Panc1 (cell line): Measurements from ENCODE around the gene VWA2.

ENCODE experiments used
- CTCF ChIP-seq: fragments of 450-650 bp; IDR thresholded peaks from 2 replicates; pipeline ENCODE4 v1.5.1; 2017; ENCODE audit warnings: mild to moderate bottlenecking
- POLR2AphosphoS5 ChIP-seq: IDR thresholded peaks from 2 replicates; pipeline ENCODE4 v1.6.1; 2012; ENCODE audit warnings: mild to moderate bottlenecking, low read depth, low read length, moderate library complexity
- REST ChIP-seq, 2 experiments: IDR thresholded peaks; 2 replicates each; pipeline ENCODE4 v1.6.1; 2011 to 2012; ENCODE audit warnings: low read depth in 2 of 2, control low read depth in 1 of 2, low read length in 1 of 2, mild to moderate bottlenecking in 1 of 2, moderate library complexity in 1 of 2; ENCODE audit not compliant: insufficient read depth in 1 of 2

- no peak for TF ChIP-seq CTCF
- no peak for TF ChIP-seq REST (IDR thresholded peaks at IDR 0.05; ENCODE audit: insufficient read depth in 1 of 2, low read depth in 2 of 2, low read length in 1 of 2)
- TF ChIP-seq POLR2AphosphoS5 = no peak
These were observed 43.5 kb downstream of the VWA2 start for GRCh38 chr10:114282526-114282925.
